HepG2 (cell line): ENCODE measurements around the gene TK2. TPM values are rescaled to one million over a fixed set of nuclear protein-coding genes. Genes with fewer than 3 reads are reported as not detected.

ENCODE experiments used
- ATAC-seq: fragments of 200-7000 bp; cut with Tn5 transposase; 3 replicates; pipeline ENCODE4 v1.9.1; 2020; ENCODE audit warnings: mild to moderate bottlenecking, moderate library complexity
- BruUV-seq: library from RNA; stranded (reverse); fragments of 400-500 nt; replicated peaks from 2 replicates; lab custom pipeline; 2021; lab: Mats Ljungman, UMichigan
- CTCF ChIA-PET: fragments of 300-600 bp; formaldehyde crosslinking; extraction: SDS; loops from one replicate; lab custom pipeline; 2021; ENCODE audit warnings: low total read pairs, inconsistent platforms, low intra/inter-chr PET ratio; lab: Yijun Ruan, JAX
- POLR2A ChIA-PET: fragments of 350-600 bp; sonication (Branson Sonifier 250); formaldehyde crosslinking; loops from one replicate; lab custom pipeline; 2020; ENCODE audit warnings: antibody characterized with exemption, inconsistent platforms; lab: Yijun Ruan, JAX
- DNase-seq: peaks from one replicate; pipeline ENCODE4 v3.0.0-alpha.2; 2015; ENCODE audit warnings: low spot score
- FAIRE-seq: peaks from 3 replicates; lab custom pipeline; 2011; peaks lifted over from hg19 to GRCh38; lab: Jason Lieb, UNC
- H2AFZ ChIP-seq: one replicate; pipeline ENCODE4 v1.6.1; 2011; ENCODE audit warnings: low read length, inconsistent platforms
- H3K27ac ChIP-seq: fragments of 300-600 bp; 3 replicates; pipeline ENCODE4 v1.8.0; 2011; ENCODE audit warnings: mixed run types, mild to moderate bottlenecking, mixed read lengths, low read length, inconsistent platforms; ENCODE audit not compliant: insufficient read depth; ENCODE audit errors: extremely low read length
- H3K27me3 ChIP-seq, 2 experiments: fragments of 200-600 bp in 1 of 2; 2 replicates in 1 of 2; 3 replicates in 1 of 2; pipeline versions ENCODE4 v1.6.0 to v1.8.0; 2011; ENCODE audit warnings: low read length in 2 of 2, mild to moderate bottlenecking in 2 of 2, moderate library complexity in 2 of 2, inconsistent platforms in 1 of 2; ENCODE audit not compliant: insufficient read depth in 2 of 2, control insufficient read depth in 1 of 2
- H3K36me3 ChIP-seq, 2 experiments: fragments of 200-600 bp in 1 of 2; replicated peaks in 1 of 2; 2 replicates in 1 of 2; 3 replicates in 1 of 2; pipeline versions ENCODE4 v1.5.1 to v1.8.0; 2011; ENCODE audit warnings: low read length in 2 of 2, inconsistent platforms in 1 of 2; ENCODE audit not compliant: insufficient read depth in 2 of 2, control insufficient read depth in 1 of 2
- H3K4me1 ChIP-seq: 2 replicates; pipeline ENCODE4 v1.5.1; 2012; ENCODE audit warnings: low read length, inconsistent platforms; ENCODE audit not compliant: insufficient read depth
- H3K4me2 ChIP-seq: 2 replicates; pipeline ENCODE4 v1.6.0; 2011; ENCODE audit warnings: low read depth, low read length, inconsistent platforms
- H3K4me3 ChIP-seq, 3 experiments: fragments of 200-600 bp in 1 of 3; sonication (generic), shearing (Covaris generic) in 1 of 3; replicated peaks in 1 of 3; 2 replicates each; pipeline ENCODE4 v1.5.1; 2011 to 2016; ENCODE audit warnings: low read length in 3 of 3, inconsistent platforms in 2 of 3, low read depth in 2 of 3, mild to moderate bottlenecking in 2 of 3, control low read depth in 1 of 3, mixed read lengths in 1 of 3; ENCODE audit not compliant: insufficient read depth in 1 of 3
- H3K79me2 ChIP-seq: one replicate; pipeline ENCODE4 v1.6.1; 2011; ENCODE audit warnings: low read length, inconsistent platforms; ENCODE audit not compliant: insufficient read depth
- H3K9ac ChIP-seq: 2 replicates; pipeline ENCODE4 v1.6.0; 2011; ENCODE audit warnings: mild to moderate bottlenecking, low read depth, low read length, inconsistent platforms; ENCODE audit not compliant: insufficient read depth
- H3K9me3 ChIP-seq: 2 replicates; pipeline ENCODE4 v1.5.1; 2012; ENCODE audit warnings: mild to moderate bottlenecking, low read length
- H4K20me1 ChIP-seq: 2 replicates; pipeline ENCODE4 v1.6.0; 2011; ENCODE audit warnings: inconsistent platforms, mild to moderate bottlenecking, low read length, moderate library complexity; ENCODE audit not compliant: insufficient read depth
- ATF1 ChIP-seq: IDR thresholded peaks from 2 replicates; pipeline ENCODE4 v1.6.1; 2016; ENCODE audit warnings: mild to moderate bottlenecking, control low read depth
- GPN1 ChIP-seq: sonication (generic); formaldehyde crosslinking; IDR thresholded peaks from 2 replicates; pipeline ENCODE4 v1.5.1; 2020; ENCODE audit warnings: missing genetic modification reagents, borderline replicate concordance
- HCFC1 ChIP-seq: fragments of 150-350 bp; IDR thresholded peaks from 2 replicates; pipeline ENCODE4 v1.6.1; 2014; ENCODE audit warnings: low read depth, low read length
- NR1H2 ChIP-seq: sonication (generic); formaldehyde crosslinking; IDR thresholded peaks from 2 replicates; pipeline ENCODE4 v1.8.1; 2022; ENCODE audit warnings: low read depth, missing genetic modification reagents, borderline replicate concordance
- PAF1 ChIP-seq: IDR thresholded peaks from 2 replicates; pipeline ENCODE4 v1.6.1; 2016; ENCODE audit warnings: missing genetic modification reagents, missing compliant biosample characterization
- PHF5A ChIP-seq: IDR thresholded peaks from one replicate; pipeline ENCODE4 v1.6.1; 2018; ENCODE audit warnings: low read depth, missing genetic modification reagents; ENCODE audit not compliant: unreplicated experiment
- PRMT3 ChIP-seq: sonication (generic); formaldehyde crosslinking; IDR thresholded peaks from 2 replicates; pipeline ENCODE4 v1.8.1; 2022; ENCODE audit warnings: low read depth, mild to moderate bottlenecking, moderate library complexity, missing genetic modification reagents, borderline replicate concordance
- PTBP1 ChIP-seq: fragments of 200-400 bp; formaldehyde crosslinking; IDR thresholded peaks from 2 replicates; pipeline ENCODE4 v1.6.1; 2018; ENCODE audit warnings: low read length, low read depth; ENCODE audit not compliant: poor library complexity, severe bottlenecking
- RXRB ChIP-seq: IDR thresholded peaks from 2 replicates; pipeline ENCODE4 v1.6.1; 2016; ENCODE audit warnings: borderline replicate concordance, missing genetic modification reagents, missing compliant biosample characterization
- SAFB2 ChIP-seq: sonication (generic); formaldehyde crosslinking; IDR thresholded peaks from 2 replicates; pipeline ENCODE4 v1.5.1; 2020; ENCODE audit warnings: missing genetic modification reagents, low read depth, mild to moderate bottlenecking, borderline replicate concordance
- SIX4 ChIP-seq: sonication (generic); formaldehyde crosslinking; IDR thresholded peaks from 2 replicates; pipeline ENCODE4 v1.4.0; 2020; ENCODE audit warnings: missing genetic modification reagents
- ZFX ChIP-seq: sonication (generic); formaldehyde crosslinking; IDR thresholded peaks from 2 replicates; pipeline ENCODE4 v1.4.0; 2020; ENCODE audit warnings: mild to moderate bottlenecking, low read depth, missing genetic modification reagents, moderate library complexity
- ZNF264 ChIP-seq: sonication (generic); formaldehyde crosslinking; IDR thresholded peaks from 2 replicates; pipeline ENCODE4 v1.4.0; 2020; ENCODE audit warnings: missing genetic modification reagents
- ZNF460 ChIP-seq: sonication (generic); formaldehyde crosslinking; IDR thresholded peaks from 2 replicates; pipeline ENCODE4 v1.5.1; 2020; ENCODE audit warnings: missing genetic modification reagents, mild to moderate bottlenecking, borderline replicate concordance
- ZNF646 ChIP-seq: sonication (generic); formaldehyde crosslinking; IDR thresholded peaks from 2 replicates; pipeline ENCODE4 v1.9.0; 2021; ENCODE audit warnings: mild to moderate bottlenecking, missing genetic modification reagents
- ZNF790 ChIP-seq: sonication (generic); formaldehyde crosslinking; IDR thresholded peaks from 2 replicates; pipeline ENCODE4 v1.8.0; 2022; ENCODE audit warnings: missing genetic modification reagents, mild to moderate bottlenecking, borderline replicate concordance
- ZSCAN31 ChIP-seq: sonication (generic); formaldehyde crosslinking; IDR thresholded peaks from 2 replicates; pipeline ENCODE4 v1.5.0; 2020; ENCODE audit warnings: low read depth, mild to moderate bottlenecking, missing genetic modification reagents
- WGBS: methylation state at CpG from one replicate; pipeline ENCODE4 v1.1.6; 2017; ENCODE audit warnings: low lambda C conversion rate; 5-methylcytosine and 5-hydroxymethylcytosine counted together
- in situ Hi-C: cut with HindIII; loops from 2 replicates; pipeline ENCODE4 v1.10.0; 2017; ENCODE audit warnings: low pct_unique_long_range_greater_than_20kb; ENCODE audit not compliant: extremely low pct_ligation_motif_present
- intact Hi-C: fragments of 100-400 bp; cut with micrococcal nuclease; formaldehyde crosslinking; loops from one replicate; pipeline ENCODE4 v1.10.0; 2022; ENCODE audit not compliant: unreplicated experiment
- polyA plus RNA-seq, 8 experiments: library from polyadenylated mRNA; depleted of rRNA in 3 of 8; stranded (reverse) in 7 of 8; unstranded in 1 of 8; fragments of >200 nt; fragmentation: Illumina TruSeq in 4 of 8; extraction: Trizol in 4 of 8; gene quantifications; 2 replicates each; pipeline versions ENCODE4 v1.2.1 to v1.2.3, GENCODE V29; 2011 to 2016; ENCODE audit warnings: low read depth in 4 of 8, missing spikeins in 1 of 8, mixed read lengths in 1 of 8; ENCODE audit not compliant: insufficient read depth in 1 of 8
- total RNA-seq, 5 experiments: library from RNA; depleted of rRNA; stranded (reverse); fragments of >200 nt; fragmentation: Illumina TruSeq; extraction: Trizol; gene quantifications; 2 replicates each; pipeline ENCODE4 v1.2.3, GENCODE V29; 2016; ENCODE audit warnings: low read depth in 1 of 5
- TF ChIP-seq, protein P1 (sequence below): IDR thresholded peaks from 2 replicates; pipeline ENCODE4 v1.6.1; 2016

TK2 gene
- total and polyA plus RNA-seq, 2 of the 13 experiments (the other 11 are each of a cell fraction or from before 2014, with no cell fraction given) = 18.7 to 21.0 TPM

- Histone ChIP-seq H3K4me2 (no peak overlapping the region), H2AFZ (no peak overlapping the region), H3K27me3 (no peaks in the 10 kb centered on the region), H4K20me1 (0 out of 2 replicates have a peak, but pooled peaks cover 2% of the 10 kb centered on the region), H3K9me3 (no peaks in the 10 kb centered on the region), H3K36me3 (peaks cover 5 to 46% of the 10 kb centered on the region in 2 experiments; a peak in 4 of 5 replicates)
- ATAC-seq = no peak
- WGBS = 96% methylated on average over 1 of the region's 1 CpG
- no peak for FAIRE-seq
- CTCF ChIA-PET = no interaction called here
- no peak for DNase-seq
- POLR2A ChIA-PET = no interaction called here
- TF ChIP-seq ATF1 (CRISPR knock-in tag) = no peak
- TF ChIP-seq PHF5A (CRISPR knock-in tag) = no peak
- TF ChIP-seq PTBP1 = no peak
- no peak for TF ChIP-seq RXRB
- TF ChIP-seq GPN1 (CRISPR knock-in tag) = no peak
- TF ChIP-seq HCFC1 = no peak
- TF ChIP-seq ZNF646 (CRISPR knock-in tag) = no peak
- no peak for TF ChIP-seq NR1H2
- no peak for TF ChIP-seq SIX4
- TF ChIP-seq, protein P1, sequence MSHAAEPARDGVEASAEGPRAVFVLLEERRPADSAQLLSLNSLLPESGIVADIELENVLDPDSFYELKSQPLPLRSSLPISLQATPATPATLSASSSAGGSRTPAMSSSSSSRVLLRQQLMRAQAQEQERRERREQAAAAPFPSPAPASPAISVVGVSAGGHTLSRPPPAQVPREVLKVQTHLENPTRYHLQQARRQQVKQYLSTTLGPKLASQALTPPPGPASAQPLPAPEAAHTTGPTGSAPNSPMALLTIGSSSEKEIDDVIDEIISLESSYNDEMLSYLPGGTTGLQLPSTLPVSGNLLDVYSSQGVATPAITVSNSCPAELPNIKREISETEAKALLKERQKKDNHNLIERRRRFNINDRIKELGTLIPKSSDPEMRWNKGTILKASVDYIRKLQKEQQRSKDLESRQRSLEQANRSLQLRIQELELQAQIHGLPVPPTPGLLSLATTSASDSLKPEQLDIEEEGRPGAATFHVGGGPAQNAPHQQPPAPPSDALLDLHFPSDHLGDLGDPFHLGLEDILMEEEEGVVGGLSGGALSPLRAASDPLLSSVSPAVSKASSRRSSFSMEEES (CRISPR knock-in tag) = no peak
- no peak for TF ChIP-seq SAFB2 (CRISPR knock-in tag)
- TF ChIP-seq PAF1 (CRISPR knock-in tag) = no peak
- TF ChIP-seq ZNF264 (CRISPR knock-in tag) = no peak
- TF ChIP-seq ZFX (CRISPR knock-in tag) = no peak
- no peak for TF ChIP-seq ZSCAN31 (CRISPR knock-in tag)
- no peak for TF ChIP-seq PRMT3 (CRISPR knock-in tag)
- no peak for TF ChIP-seq ZNF790
- no peak for TF ChIP-seq ZNF460
- TF ChIP-seq, all 625 proteins: peak for 0
- Histone ChIP-seq H3K27ac (no peak overlapping the region), H3K4me3 (no peak overlapping the region), H3K79me2 (peaks cover 6% of the 10 kb centered on the region), H3K9ac (no peak overlapping the region), H3K4me1 (peaks cover 30% of the 10 kb centered on the region)
- in situ Hi-C loops (no loop called here), intact Hi-C loops (no loop called here)
- no TSS peak for BruUV-seq
Observed at GRCh38 chr16:66560107-66560506, 10.2 kb upstream of the TK2 start.
